Measurements from ENCODE around the gene HSPB7. TPM values are rescaled to one million over a fixed set of nuclear protein-coding genes. Genes with fewer than 3 reads are reported as not detected.
A peak's percentile ranks its signal among the peaks of the same experiment; 100 is the strongest.
"Not testable (repeated sequence)": the region's sequence is repeated elsewhere in the genome, so short reads cannot be mapped to it uniquely, and the experiment has no call there.

HSPB7 gene
- polyA plus RNA-seq (2013, experiment 1 of 2; ENCODE audit: insufficient read length): 14.3 TPM
- 17.6 TPM for polyA plus RNA-seq (2013, experiment 2 of 2; ENCODE audit: insufficient read length)

DNA sequence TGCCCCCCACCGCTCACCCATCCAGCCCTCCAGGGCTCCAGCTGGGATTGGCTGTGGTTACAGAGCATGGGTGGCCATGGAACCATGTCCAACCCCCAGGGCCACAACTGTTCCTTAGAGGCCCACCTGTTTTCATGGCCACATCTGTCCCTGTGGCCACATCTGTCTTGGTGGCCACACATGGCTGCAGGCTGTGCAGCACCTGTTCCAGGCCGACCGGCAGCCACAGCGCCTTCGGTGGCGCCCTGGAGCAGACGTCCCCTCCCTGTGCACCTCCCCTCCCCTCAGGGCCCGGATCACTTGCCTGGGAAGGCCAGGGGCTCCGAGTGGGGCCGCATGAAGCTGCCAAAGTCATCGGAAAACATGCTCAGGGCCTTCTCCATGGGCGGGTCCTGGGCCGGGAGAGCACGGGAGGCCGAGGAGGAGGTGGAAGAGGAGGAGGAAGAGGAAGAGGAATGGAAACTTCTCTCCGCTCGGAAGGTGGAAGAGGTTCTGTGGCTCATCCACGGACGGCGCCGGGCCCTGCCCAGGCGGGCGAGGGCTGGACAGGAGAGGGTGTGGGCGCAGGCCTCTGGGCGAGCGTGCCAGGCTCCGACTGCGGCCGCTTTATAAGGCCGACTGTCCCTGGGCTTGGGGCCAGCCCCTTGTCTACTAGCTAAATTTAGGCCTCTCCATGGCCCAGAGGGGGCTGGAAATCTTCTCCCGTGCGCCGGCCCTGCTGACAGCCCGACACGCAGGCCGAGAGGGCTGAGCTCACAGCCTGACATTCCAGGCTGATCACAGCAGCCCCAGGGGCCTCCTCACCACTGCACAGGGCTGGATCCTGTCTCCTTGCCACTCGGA lies at the start of gene HSPB7:
Gene HSPB7 (minus strand): TSS at position 583 of the 843 bp plus-strand sequence. CDS start 80 bp downstream, at position 503.
- peak; percentile 76 for DNase-seq

DNA sequence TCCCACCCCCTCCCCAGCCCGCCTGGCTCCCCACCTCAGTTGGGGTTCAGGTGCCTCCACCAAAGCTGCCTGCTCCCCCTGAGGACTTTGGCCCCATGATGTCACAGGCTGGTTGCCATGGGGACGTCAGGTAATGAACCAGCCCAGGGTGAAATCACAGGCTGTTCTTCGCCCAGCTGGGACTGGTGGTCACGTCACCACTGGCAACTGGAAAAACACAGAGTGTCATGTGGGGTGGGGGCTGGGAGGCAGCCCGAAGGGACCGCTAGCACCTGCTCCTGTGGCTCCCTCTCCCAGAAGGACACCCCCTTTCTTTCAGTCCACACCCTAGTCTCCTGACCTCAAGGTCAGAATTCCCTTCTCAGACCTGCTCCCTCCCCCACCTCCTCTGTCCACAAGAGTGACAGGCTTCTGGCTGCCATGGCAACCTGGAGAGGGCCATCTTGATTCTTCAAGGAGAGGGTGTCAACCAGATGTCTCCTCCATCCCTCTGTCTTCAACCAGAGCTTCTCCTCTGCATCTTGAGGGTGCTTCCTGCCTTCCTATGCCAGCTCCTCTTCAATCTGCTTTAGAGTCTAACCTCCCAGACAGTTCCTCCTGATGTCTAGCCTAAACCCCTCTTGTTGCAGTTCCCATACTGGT lies 49.4 kb upstream of the HSPB7 start:
- no peak for DNase-seq

DNA sequence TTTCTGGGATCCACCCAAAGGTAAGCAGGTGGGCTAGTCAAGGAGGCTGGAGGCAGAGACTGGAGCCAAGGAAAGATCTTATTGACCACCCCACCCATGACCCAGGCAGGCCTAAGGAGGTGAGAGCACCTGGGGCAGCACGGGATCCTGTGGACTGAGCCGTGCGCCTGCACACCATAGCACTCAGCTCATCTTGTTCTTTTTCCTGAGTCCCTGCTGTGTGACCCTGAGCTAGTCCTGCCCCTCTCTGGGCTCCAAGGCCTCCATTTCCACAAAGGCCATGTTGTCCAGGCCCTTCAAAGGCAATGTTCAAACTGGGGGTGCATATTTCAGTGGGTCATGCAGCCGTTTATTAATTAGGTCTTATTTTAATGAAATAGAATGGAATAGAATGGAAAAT lies 48.4 kb upstream of the HSPB7 start:
- DNase-seq: no peak

DNA sequence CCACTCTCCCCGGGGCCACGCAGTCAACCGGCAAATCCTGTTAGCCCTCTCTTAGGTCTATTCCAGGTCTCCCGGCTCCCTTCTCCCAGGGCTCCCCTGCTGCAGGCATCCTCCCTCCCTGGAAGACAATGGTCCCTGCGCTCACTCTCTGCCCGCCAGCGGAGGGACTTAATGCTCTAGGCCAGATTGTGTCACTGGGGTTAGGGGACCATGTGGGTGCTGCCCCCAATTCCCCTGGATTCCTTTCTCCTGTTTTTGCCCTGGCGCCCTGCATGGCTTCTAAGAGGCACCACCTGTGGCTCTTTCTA lies 47.4 kb upstream of the HSPB7 start:
- DNase-seq: no peak

DNA sequence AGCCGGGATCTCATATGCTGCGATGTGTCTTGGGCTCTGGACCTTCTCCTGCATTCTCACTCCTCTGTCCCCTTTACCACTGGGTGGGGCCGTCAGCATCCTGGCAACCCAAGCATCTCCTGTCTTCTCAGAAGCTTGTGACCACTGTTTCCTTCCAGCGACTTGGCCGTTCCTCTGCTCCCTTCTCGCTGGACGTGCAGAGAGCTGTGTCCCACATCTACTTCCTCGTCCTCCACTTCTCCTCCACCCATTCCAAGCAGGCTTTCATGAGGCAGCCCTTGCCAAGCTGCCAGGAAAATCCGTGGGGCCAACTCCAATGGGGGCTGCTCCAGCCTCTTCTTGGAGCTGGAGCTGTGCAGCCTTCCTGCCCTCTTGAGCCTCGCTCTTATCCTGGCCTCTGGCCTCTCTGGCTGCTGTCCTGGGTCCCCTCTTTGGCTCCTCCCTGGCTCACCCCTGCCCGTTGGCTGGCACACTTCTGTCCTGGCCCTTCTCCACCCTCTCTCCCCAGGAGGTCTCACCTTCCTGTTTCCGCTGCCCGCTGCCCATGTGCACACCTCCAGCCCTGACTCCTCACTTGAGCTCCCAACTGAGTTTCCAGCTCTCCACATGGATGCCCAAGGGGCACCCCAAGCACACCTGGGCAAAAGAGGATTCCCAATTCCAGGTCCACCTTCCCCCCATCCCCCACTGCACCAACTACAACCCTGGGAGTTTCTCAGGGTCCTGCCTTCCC lies 46.9 kb upstream of the HSPB7 start:
- no peak for DNase-seq

DNA sequence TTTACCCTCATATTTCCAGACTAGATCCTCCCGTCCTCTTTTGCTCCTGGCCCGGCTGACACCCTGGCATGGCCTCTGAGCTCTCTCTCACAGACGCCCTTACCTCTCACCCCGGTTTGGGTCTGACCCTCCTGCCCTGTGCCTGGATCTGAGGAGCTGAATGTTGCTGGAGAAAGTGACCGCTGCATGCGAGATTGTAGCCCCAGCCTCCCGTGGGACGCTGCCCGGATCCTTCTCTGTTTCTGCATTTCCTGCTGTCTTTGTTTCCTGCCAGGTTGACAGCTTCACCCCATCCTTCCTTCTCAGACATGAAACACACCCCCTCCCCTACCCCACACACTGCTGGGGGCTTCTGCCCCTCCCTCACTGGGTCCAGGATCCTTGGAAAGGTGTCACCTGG lies 46.1 kb upstream of the HSPB7 start:
- DNase-seq: no peak

DNA sequence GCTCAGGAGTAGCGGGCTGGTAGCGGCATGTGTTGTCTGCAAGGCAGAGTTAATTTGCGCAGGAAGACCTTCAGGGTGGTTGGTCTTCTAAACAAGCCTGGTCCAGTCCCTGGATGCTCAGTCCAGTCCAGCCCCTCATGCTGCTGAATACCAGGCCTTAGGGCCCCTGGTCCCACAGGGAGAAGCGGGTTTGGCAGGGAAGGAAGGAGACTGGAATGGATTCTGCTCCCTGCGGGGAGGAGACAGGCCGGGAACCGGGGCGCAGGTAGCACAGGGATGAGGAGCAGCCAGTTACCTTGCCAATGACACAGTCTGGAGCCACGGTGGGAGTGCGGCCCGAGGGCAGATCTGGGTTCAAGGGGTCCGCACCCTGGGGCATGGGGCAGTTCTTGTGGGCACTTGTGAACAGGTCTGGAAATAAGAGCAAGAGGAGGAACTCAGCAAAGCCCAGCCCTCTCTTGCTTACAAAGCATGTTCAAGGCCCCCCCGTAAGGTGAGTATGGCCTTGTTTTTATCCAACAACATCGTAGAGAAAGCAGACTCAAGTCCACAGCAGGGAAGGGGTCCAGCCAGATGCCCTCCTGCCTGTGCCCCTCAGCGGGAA lies 45.5 kb upstream of the HSPB7 start:
- no peak for DNase-seq

DNA sequence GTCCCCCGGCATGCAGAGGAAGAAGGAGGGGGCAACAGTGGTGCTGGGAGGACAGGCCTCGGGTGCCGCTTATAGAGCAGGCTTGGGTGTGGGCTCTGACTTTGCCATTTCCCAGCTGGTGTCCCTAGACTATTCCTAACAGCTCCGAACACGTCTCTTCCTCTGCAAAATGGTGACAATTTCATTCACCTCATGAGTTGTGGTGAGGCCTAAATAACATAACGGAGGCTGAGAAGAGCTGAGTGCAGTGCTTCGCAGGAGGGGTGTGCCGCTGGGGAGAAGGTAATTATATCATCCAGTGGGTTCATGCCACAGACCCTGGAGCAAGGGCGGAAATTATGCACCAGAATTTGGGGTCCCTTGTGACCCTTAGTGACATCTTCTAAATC lies 44.8 kb upstream of the HSPB7 start:
- DNase-seq: not testable (repeated sequence)

DNA sequence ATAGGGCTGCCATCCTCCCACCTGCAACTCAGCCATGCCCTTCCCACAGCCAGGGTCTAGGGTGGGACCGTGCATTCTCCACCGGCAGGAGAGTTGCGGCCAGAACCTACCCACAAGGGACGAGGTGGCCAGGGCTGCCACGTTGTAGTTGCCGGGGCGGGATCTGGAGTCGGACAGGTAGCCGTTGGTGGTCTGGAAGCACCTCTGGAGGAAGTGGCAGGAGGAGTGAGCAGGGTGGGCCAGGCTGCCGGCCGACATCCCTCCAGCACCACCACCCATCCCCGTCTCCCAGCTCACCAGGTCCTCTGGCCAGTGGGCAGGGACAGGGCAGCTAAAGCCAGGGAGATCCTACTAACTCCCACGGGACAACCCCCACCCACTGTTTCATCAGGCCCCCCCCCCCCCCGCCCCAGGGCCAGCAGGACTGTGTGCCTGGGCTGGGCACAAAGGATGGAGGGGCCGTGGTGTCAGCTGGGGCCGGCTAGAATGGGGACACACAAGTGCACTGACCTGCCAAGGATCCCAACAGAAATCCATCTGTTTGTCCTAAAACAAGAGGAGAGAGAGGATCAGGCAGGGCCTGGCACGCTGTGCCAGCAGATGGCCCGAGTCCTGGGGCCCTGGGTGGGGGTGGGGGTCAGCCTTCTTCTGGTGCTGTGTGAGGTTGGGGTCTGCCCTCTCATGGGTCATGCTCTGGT lies 44.3 kb upstream of the HSPB7 start:
- DNase-seq: not testable (repeated sequence)

DNA sequence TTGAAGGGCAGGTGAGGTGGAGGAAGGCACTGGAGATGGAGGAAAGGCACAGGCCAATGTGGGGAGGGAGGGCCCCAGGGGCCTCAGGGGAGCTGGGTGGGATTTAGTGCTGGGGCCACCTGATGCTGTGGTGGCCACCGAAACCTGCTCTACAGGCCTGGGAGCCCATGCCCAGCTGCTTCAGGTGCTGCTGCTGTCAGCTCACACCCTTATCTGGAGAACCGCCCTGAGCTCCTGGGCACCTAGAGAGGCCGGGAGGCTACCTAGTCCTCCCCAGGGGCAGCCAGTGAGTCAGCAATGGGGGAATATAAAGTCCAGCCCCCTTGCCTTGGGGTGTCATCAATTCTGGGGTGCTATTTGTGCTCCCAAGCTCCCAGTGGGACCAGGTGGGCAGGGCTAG lies 43.4 kb upstream of the HSPB7 start:
- DNase-seq: no peak

DNA sequence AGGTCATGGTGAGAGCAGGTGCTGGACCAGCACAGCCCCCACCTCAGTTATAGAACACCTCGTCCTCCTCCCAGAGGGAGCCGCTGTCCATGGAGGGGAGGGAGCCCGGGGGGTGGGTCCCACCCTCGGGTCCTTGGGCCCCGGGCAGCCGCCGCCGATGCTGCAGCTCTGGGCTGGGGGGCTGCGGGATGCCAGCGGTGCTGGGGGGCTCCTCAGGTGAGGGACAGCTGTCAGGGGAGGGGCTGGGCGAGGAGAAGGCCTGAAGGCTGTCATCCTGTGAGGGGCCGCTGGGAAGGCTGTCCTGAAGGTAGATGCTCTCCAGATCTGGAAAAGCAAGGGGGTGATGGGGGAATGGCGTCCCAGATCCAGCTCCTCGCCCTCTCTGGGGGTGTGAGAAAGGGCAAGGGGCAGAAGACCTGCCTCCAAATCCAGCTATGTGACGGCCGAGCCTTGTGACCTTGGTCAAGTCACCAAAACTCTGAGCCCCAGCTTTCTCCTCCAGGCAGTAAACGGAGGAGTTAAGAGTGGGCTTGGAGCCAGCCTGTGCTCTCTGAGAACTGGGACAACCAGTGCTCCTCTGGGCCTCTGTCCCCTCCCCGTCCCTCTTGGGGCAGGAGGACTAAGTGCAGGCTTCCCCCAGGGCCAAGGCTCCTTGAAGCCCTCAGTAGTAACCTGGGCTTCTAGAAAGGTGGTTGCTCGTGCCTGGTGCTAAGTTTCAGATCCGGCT lies 40.7 kb upstream of the HSPB7 start:
- DNase-seq: not testable (repeated sequence)

DNA sequence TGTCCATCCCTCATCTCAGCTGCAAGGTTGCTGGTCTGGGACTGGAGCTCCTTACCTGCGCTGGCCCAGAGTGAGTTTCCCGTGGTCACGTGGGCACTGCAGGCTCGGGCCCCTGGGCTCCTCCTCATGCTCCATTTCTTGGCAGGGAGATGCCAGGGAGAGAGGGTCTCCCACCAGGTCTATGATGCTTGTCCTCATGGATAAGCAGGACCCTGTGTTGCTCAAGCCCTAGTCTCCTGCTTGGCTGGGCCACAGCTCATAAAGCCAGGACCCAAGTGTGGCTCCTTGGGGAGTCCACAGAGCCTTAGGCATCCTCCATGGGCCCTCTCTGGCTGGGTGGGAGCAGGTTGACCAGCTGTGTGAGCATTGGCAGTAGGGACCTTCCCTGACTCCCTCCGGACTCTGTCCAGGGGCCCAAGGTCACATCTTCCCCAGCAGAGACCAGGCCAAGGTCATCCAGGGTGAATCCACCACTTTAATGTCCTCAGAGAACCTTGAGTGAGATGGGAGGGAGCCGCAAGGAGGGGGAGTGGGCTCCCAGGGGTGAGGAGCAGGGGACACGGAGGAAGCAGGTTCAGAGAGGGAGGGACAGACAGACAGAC lies 39.6 kb upstream of the HSPB7 start:
- not testable (repeated sequence) for DNase-seq

DNA sequence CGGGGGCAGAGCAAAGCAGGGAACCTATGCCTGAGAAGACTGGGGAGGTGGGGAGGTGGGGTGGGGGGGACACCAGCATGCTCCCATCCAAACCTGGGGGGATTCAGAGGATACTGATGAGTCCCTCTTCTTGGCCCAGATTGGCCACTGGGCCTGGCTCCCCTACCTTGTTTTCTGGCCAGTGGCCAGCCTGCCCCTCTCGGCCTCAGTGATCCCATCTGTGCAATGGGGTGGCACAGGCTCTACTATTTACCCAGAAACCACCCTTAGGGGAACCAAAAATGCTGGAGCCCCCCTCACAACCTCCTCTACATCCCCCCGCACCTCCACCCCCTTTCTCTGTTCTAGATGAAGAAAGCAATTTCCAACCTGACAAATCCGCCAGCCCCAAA lies 38.7 kb upstream of the HSPB7 start:
- DNase-seq: not testable (repeated sequence)

DNA sequence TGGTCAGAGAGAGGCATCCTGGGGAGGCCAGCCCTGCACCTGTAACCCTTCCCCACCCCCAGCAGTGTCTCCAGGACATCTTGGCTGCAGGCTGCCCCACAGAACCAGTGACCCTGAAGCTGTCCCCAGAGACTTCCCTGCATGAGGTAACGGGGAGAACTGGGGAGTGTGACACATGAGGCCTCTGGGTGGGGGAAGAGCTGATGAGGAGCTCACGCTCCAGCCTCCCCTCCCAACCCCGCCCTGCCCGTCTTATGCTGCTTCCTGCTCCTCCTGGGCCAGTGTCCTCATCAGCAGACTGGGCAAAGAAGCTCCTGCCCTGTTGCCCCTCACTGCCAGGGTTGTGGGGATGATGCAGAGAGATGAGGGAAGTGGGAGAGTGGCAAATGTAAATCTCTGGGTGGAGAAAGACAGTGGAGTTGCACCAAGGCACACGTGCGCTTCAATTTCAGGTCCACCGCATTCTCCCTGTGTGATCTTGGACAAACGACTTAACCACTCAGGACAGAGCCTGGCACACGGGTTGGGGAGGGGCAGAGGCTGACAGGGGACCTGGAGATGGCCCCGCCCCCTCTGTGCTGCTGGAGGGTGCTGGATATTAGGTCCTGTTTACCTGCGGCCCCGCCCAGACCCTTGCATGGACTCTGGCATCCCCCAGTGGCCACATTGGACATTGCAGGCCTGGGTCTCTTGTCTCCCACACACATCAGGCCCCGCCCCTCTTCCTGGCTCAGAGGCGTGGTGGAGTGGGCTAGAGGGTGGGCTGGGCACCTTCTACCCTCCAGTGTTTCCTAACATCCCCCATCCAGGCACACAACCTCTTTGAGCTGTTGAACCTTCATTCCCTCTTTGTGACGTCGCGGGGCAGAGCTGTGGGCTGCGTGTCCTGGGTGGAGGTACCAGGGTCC lies 38.0 kb upstream of the HSPB7 start:
- peak; percentile 71 for DNase-seq

DNA sequence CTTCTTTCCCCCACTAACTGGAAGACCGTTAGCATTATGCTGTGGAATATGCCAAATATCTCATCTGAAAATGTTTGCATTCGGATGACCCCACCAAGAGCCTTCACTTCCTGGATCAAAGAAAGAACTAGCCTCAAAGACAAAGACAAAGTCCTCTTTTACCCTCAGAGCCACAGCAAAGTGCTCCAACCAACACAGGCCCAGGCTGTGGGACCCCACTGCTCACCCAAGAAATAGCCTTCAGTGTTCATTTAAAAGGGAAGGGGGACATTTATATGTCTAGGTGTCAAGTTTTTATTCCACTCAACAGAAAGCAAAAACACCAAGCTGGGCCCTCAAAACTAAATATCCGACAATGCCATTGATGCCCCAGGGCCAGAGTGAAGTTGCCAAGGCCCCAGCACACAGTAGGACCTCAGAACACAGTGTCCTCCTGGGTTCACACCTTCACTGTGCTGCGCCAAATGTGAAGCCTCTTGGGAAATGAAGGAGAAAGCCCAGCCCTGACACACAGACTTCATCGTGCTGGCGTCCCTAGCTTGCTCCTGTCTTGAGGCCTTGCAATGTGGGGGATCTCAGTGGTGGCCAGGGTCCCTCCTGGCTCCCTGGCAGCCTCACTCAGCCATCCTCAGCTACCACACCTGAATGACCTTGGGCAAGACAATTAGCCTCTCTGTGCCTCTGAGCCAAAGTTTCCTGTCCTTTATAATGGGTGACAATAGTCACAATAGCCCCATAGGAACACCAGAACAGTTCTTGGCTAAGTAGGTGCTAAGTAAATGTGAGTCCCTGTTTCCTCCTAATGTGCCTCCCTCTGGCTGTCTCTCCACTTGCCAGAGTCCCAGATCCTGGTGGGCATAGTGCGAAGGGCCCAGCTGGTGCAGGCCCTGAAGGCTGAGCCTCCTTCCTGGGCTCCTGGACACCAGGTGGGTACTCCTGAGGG lies 37.0 kb upstream of the HSPB7 start:
- no peak for DNase-seq

DNA sequence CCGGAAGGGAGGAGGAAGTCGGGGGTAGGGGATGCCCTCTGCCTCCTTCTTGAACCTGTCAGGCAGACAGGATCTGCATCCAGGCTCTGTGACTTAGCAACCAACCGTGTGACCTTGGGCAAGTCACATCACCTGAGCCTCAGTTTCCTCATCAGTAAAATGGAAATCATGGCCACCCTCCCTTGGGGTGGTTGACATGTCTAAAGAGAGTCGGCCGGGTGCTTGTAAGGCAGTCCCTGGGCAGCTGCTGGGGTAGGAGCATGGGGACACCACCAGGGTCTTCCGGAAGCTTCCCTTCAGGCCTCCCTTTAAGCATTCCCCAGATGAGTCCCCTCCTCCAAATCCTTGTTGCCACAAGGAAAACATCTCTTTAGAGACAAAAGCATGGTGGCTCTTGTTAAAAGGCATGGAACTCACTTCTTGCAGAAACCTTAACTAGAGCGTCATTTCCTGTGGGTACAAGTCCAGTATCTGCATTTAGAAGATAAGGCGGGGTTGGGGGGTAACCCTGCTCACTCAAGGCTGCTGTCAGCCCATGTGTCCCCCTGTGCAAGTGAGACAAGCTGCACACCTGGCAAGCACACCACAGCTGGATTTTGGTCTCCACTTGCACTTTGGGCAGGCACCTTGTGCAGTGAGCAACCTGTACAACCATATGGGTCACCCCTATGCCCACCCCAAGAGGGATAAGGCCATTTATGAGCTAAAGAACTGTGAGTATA lies 36.1 kb upstream of the HSPB7 start:
- DNase-seq: no peak

DNA sequence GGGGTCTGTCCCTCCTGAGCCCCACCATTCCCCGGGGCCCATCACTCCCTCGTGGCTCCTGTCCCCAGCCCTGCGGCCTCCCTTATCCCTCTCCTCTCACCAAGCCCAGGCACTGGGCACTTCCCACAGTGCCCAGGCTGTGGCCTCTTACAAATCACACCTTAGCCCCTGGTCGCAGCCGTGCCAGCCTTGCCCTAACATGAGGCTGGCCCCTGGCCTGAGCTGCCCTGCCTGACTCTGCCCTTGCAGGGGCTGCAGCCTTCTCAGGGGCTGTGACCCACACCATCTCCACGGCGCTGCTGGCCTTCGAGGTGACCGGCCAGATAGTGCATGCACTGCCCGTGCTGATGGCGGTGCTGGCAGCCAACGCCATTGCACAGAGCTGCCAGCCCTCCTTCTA lies 34.1 kb upstream of the HSPB7 start:
- not testable (repeated sequence) for DNase-seq

DNA sequence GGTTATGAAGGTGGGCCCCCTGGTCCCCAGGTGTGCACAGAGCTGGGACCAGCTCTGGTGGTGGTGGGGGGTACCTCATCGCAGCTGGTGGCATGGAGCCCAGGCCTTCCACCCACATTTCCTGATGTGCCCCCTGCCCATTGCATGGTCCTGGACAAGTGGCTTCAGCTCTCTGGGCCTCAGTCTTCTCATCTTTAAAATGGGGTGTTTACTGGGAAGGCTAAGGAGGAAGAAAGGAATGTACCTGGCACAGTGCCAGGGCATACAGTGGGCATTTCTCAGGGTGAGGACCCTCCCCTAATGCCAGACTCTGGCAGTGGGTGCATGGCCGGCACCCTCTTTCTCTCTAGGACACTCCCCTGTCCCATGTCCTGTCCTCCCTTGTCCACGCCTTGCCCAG lies 33.2 kb upstream of the HSPB7 start:
- DNase-seq: no peak
